ENCODE measurements around the gene CYP26C1.
"Not testable (repeated sequence)": the region's sequence is repeated elsewhere in the genome, so short reads cannot be mapped to it uniquely, and the experiment has no call there.

The CYP26C1 gene

DNA sequence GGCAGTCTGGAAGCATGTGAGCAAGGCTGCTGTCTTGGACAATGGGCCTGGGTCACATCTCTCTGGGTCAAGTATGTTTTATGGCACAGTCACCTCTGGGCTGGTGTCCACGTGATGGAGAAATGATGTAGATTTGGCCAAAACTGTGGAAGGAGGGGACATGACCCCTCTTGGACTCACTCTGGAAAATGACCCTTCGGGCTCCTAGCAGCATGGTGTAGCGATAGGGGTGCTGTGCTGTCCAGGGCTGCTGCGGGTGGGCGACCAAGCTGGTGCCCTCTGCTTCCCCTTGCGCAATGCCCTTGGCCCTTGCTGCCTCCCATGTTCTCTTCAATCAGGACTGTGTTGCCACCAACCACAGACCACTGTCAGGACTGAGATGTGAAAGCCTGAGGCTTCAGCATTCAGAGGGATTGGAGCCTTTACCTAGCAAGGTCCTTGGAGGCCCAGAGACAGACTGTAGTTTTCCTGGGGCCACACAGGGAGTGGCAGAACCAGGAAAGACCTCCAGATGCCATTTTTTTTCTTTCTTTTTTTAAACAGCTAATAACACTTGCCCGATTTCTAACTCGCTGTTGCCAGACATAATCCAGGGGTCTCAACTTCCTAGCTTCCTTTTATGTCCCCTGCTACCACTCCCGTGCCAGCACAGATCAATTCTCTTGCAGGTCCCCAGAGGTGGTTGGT lies 19.2 kb downstream of the CYP26C1 start:
- no peak for DNase-seq

DNA sequence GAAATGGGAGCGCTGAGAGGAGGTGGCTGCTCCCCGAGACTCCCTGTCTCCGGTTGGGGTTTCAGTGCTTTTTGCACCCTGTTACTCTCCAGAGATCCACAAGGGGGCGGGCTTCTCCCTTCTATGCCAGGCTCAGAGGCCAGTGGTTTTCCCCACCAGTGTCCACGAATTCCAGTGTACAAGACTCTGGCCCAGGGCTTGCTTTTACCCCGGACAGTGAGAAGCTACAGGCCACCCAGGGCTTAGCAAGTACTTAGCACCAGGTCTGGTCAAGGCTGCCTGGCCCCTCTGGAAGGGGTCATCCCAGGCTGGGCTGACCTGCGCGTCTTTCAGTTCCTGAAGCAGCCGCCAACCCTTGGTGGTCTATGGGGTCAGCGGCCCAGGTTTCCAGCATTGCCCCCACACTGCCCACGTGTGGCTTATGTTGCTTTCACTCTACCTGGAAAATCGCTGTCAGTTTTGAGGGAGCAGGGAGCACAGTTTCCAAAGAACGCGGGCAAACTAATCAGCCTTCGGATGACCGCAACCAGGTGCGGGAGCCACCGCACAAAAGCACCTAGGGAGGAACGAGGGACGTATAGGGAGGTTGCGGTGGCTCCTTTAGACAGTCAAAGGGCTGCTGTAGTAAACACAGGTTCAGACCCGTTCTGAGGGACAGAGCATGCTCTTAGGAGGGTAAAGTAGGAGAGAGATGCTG lies 19.9 kb downstream of the CYP26C1 start:
- peak; percentile 65 to 70 for DNase-seq

DNA sequence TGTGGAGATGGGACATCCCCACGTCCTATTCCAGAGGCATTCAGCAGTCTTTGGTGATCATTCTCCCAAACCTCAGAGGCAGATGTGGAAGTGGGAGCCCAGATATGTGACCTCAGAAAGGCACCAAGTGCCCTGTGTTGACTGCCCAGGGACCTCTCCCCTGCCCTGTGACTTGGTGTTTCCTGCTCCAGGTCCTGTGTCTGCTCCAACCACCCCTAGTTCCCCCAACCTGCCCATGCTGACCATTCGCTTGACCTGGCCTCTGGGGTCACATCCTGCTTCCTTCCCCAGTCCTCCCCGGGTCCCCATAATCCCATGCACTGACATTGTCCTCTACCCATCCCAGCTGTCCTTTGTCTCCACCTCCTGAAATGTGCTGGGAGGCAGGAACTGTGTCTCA lies 20.7 kb downstream of the CYP26C1 start:
- no peak for DNase-seq

DNA sequence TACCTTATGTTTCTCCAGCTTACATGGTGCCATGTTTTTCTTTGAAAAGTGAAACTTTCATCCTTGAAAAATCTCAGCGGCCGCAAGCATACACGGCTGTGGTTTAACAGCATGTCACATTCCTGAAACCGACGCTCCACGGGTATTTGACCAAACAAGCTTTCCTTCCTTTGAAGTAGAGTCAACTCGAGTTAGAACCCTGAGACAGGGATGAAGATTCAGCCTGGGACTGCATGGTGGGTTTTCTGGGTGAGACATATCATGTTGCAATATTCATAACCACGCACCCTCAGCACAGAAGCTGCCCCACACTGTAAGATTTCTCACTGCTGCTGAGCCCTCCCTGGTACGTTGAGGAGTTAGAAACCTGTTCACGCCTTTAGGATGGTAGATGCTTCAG lies 21.2 kb downstream of the CYP26C1 start:
- DNase-seq = no peak

DNA sequence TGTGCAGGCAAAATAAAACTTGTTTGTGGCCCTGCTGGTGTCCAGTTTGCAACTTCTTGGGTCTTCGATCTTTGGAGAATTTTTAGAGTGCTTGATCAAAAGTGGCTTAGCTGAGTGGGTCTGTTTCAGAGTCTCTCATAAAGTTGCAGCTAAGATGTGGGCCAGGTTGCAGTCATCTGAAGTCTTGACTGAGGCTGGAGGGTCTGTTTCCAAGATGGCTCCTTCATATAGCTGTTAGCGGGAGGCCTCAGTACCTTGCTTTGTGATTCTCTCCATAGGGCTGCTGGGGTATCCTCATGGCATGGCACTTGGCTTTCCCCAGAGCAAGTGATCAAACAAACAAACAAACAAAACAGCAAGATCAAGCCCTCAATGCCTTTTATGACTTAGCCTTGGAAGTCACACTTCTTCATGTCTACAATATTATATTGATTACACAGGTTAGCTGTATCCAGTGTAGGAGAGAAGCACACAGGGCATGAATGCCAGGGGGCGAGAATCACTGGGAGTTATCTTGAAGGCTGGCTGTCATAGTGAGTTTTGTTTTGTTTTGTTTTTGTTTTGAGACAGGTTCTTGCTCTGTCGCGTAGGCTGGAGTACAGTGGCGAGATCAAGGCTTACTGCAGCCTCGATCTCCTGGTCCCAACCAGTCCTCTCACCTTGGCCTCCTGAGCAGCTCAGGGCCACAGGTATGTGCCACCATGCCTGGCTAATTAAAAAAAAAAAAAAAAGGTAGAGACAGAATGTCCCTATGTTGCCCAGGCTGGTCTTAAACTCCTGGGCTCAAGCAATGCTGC lies 23.3 kb downstream of the CYP26C1 start:
- DNase-seq = no peak

DNA sequence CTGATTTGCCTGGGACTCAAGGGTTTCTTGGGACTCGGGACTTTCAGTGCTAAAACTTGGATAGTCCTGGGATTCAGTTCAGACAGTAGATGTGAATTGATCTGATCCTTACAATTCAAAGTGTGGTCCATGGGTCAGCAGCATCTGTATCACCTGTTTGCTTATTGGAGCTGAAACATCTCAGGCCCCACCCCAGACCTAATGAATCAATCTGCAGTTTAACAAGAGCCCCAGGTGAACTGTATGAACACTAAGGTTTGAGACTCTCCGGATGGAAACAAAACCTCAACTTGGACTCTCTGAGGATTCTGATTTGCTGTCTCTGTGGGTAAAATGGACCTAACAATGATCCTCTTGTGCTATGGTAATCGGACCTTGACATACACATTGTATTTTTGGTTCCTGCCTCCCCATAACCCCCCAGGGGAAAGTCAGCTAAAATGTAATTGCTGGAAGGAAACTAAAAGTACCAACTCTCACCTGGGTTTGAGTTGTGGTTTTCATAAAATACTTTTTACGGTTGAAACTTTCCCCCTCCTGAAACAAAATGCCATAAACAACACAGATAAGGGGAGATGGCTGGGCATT lies 24.8 kb downstream of the CYP26C1 start:
- DNase-seq = no peak

DNA sequence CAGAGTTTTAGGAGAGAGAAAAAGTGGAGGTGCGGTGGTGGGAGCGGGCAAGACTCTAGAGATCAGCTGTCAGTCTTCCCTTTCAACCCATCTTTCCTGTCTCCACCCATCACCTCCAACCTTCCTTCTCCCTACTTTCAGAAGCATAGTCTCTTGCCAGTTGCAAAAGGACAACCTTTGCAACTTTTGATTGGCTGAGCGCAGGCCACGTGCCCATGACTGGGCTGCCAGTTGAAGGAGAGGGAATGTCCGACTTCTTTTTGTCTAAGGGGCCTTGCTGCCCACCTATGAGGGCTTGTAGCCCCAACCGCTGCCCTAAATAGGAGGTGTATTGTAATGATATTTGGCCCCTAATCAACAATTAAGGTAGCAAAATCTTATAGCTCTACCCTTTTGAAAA lies 25.7 kb downstream of the CYP26C1 start:
- no peak for DNase-seq

DNA sequence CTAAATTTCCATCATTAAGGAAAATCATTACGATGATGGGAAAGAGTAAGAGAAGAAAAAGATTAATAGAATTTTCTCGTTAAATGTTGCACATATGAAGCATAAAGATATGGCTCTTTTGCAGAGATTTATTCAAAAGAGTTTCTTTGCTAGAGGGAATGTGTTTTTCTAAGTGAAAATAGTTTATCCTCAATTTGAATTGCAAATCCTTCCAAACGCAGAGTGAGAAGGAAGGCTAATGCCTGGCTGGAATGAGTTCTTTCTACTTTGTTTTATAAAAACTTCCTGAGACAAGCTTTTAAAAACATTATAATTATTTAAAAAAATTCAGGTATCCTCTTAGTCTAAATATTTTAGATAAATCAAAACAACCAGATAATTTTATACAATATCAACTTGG lies 27.2 kb downstream of the CYP26C1 start:
- DNase-seq = no peak

DNA sequence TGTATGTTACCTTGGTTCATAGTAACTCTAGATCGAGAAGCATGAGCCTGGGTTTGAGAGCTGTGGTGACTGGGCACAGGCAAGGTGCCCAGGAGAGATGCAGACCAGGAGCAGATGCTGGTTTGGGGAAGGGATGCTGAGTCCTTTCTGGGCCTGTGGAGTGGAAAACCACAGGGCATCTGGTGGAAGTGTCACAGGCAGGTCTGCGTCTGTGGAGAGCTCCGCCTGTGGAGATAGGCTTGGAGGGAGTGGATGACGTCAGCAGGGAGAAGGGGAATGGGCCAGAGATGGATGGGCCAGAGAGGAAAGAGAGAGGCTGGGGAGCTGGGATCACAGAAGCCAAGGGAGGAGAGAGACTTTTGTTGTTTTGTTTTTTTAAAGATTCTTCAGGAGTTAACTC lies 27.9 kb downstream of the CYP26C1 start:
- no peak for DNase-seq

DNA sequence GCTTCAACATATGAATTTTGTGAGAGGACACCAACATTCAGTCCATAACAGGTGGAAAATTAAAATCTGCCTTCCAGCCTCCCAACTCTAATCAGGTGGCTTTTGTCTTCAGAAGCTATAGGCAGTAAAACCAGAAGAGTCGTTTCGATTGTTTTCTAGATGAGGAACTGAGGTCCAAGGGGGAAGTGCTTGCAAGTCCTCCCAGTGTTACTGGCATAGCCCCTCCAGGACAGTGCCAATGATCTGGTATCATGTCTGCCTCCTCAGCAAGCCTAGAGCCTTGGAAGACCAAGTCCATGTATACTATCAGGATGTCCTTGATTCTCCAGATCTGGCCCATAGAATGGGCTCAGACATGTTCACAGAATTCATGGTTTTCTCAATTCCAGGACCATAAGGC lies 30.0 kb downstream of the CYP26C1 start:
- no peak for DNase-seq

DNA sequence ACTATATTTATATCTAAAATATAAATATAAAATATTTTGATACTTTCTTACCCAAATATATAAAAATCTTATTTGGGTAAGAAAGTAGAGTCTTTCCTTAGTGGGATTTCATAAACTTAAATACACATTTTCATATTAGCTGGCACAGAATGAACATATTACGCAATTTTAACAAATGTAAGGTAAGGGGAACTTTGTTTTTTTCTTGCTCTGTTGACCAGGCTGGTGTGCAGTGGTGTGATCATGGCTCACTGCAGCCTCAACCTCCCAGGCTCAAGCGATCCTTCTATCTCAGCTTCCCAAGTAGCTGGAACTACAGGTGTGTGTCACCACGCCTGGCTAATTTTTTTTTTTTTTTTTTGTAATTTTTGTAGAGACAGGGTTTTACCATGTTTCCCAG lies 31.4 kb downstream of the CYP26C1 start:
- no peak for DNase-seq

DNA sequence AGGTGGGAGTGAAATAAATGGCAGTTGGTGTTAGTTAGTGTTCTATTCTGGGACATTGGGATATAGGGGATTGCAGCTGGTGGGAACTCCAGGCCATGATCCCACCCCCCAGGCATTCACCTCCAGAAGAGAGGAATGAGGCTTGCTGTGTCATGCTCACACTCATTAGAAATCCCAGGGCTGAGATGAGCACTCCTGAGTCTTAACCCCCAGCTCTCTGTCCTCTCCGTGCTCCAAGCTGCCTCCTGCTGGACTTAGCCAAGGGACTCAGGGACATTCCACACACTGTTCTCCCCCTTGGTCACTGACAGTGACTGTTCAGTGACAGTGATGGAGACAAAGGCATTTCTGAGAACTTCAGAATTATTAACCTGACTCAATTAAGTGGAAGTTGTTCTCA lies 34.6 kb downstream of the CYP26C1 start:
- DNase-seq = no peak

DNA sequence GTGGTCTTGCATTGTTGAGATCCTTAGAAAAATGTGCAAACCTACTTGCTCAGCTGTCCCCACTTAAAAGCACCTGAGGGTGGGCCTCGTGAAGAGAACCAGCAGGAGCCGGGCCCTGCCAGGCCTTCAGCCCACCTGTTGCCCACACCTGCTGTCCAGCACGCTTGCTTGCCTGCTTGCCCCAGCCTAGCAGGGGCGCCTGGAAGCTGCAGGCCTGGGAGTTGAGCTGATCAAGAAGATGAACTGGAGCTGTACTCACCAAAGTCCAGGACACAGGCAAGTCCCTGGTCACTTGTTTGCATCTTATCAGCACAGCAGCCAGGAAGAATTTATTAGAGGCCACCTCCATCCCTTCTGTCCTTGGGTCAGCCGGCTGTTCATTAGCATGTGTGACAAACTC lies 36.3 kb downstream of the CYP26C1 start:
- DNase-seq = no peak

DNA sequence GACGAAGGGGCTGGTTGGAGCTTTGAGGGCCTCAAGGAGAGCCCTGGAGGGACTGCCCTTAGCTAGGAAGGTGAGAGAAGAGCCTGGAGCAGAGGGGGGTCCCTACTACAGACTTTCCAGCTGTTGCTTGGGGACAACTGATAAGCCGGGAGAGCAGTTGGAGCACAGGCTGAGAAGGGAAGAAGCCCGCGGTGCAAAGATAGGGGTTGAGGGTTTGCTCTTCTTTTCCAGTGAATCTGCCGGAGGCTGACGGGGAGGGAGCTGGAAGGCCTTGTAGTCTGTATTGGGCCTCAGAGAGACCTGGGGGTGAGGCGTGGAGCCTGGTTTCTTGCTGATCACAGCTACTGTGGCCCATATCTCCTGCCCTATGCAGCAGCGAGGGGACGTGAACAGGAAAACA lies 36.8 kb downstream of the CYP26C1 start:
- no peak for DNase-seq

DNA sequence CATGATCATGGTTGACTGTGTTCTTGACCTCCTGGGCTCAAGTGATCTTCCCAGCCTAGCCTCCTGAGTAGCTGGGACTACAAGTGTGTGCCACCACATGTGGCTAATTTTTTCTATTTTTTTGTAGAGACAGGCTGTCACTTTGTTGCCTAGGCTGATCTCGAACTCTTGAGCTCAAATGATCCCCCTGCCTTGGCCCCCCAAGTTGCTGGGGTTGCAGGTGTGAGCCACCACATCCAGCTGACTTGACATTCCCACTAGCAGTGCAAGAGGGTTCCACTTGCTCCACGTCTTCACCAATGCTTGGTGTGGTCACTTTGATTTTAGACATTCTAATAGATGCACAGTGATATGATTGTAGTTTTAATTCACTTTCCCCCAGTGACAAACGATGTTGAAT lies 38.2 kb downstream of the CYP26C1 start:
- no peak for DNase-seq

DNA sequence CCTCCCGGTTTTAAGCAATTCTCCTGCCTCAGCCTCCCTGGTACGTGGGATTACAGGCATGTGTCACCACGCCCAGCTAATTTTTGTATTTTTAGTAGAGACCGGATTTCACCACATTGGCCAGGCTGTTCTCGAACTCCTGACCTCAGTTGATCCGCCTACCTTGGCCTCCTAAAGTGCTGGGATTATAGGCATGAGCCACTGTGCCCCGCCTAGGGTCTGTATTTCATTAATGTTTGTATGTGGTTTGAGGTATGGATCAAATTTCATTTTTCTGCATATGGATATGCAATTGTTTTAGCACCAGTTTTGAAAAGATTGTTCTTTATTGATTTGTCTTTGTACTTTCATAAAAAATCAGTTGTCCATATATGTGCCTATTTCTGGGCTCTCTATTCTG lies 39.1 kb downstream of the CYP26C1 start:
- no peak for DNase-seq

DNA sequence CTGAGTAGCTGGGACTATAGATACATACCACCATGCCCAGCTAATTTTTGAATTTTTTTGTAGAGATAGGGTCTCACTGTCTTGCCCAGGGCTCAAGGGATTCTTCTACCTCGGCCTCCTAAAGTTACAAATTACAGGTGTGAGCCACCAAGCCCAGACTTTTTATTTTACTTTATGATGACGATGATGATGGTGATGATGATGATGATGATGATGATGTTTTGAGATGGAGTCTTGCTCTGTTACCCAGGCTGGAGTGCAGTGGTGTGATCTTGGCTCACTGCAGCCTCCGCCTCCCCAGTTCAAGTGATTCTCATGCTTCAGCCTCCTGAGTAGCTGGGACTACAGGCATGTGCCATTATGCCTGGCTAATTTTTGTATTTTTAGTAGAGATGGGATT lies 40.5 kb downstream of the CYP26C1 start:
- not testable (repeated sequence) for DNase-seq

DNA sequence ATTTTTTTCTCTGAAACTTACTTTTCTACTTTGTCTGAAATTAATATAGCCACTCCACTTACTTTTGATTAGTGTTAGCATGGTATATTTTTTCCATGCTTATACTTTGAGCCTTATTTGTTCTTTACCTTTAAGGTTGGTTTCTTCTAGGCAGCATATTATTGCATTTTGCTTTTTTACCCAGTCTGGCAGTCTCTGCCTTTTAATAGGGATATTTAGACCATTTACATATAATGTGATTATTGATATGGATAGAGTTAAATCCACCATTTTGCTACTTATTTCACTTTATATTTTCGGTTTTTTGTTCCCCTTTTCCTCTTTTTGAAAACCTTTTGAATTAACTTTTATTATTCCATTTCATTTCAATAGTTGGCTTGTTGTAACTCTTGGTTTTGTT lies 43.4 kb downstream of the CYP26C1 start:
- no peak for DNase-seq

DNA sequence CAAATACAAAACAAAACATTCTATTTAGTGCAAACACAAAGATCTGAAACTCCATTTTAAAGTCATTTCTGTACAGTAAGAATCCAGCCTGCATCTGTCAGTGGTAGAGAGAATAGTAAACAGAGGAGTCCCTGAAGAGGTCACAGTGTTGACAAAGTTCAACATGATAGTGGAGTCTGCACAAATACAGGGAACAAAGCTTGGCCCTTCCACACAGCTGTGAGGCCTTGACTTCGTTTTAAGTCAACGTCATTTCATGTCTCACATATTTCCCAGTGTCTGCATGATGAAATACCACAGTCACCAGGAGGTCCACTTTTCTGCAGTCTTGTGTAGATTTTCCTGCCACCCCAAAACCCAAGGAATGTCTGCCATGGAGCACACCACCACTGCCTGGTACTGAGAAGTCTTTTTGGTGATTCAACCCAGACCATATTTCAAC lies 46.1 kb downstream of the CYP26C1 start:
- no peak for DNase-seq

DNA sequence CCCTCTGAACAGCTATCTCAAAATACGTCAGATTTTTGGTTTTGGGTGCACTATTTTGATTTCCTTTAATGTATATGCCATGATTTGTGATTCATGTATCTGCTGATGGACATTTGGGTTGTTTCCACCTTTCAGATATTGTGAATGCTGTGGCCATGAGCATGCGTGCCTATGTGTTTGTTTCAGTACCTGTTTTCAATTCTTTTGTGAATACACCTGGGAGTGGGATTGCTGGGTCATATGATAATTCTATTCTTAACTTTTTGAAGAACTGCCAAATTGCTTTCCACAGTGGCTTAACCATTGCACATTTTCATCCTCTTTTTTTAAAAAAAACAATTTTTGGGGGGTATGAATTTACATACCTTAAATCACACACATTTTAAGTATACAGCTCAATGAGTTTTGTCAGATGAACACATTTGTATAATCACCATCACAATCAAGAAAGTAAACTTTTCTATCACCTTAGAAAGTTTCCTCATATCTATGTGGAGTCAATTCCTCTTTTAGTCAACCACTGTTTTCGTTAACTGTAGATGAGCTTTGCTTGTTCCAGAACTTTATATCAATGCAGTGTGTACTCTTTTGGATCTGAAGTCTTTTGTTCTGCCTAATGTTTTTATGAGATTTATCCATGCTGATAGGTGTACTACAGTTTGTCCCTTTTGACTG lies 50.0 kb downstream of the CYP26C1 start:
- no peak for DNase-seq

DNA sequence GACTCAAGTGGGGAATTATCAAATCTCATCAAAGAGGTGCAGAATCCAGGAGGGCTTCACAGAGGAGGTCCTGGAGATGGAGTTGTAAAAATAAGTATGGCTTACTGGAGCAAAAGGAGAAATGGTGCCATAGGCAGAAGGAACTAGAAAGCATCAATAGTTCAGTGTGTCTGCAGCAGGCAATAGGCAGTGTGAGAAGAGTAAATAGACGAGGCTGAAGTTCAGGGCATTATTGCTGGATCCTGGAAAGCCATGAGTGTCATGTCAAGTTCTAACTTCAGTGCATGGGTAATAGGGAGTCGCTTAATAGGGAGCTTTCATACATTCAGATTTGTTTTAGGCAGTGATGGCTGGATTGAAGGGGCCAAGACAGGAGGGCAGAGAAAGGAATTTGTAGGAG lies 52.4 kb downstream of the CYP26C1 start:
- no peak for DNase-seq

DNA sequence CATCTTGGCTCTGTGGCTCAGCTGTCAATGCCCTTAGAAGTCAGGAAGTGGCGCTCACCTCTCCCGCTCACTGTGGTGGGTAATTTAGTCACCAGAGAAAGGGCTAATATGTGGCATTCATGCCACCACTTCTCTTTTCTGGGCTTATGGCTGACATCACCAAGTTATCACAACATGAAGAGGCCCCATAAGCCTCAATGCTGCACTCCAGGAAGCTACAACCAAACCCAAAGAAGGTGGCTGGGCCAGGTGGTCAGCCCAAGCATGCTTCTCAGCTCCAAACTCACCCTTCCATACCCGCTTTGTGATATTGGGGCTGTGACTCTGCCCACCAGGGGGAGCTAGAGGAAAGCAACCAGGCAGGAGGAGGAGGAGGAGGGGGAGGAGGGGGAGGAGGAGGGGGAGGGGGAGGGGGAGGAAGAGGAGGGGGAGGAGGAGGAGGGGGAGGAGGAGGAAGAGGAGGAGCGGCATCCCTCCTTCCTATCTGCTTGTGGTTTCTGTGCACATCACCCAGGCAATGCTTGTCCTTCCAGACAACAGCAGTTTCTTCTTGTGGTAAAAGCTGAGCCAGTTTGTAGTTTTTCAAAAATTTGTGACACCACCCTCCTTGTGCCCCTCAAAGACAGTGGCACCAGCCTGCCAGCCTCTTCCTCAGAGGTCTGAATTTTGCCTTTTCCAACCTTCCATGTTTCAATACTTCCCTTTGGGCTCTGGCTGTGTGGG lies 55.2 kb downstream of the CYP26C1 start:
- peak; percentile 79 to 83 for DNase-seq
